ENCODE data around the gene PLEKHM2.

GRCh38 chr1:15680131-15680530 is 4.0 kb upstream of the PLEKHM2 start:
- TF ChIP-seq CTCF (IDR thresholded peaks at IDR 0.05; ENCODE audit: poor library complexity, severe bottlenecking) (no peak), EZH2 (IDR thresholded peaks at IDR 0.05; ENCODE audit: borderline replicate concordance, insufficient read depth, low read length, poor library complexity, severe bottlenecking) (no peak), SMC3 (conservative IDR thresholded peaks at IDR 0.05; ENCODE audit: poor library complexity) (no peak), REST (IDR thresholded peaks at IDR 0.05; ENCODE audit: borderline replicate concordance) (no peak), RAD21 (conservative IDR thresholded peaks at IDR 0.05) (no peak)
